ENCODE results near the gene TBC1D3G. TPM values are rescaled to one million over a fixed set of nuclear protein-coding genes. Genes with fewer than 3 reads are reported as not detected.
"Not testable (repeated sequence)": the region's sequence is repeated elsewhere in the genome, so short reads cannot be mapped to it uniquely, and the experiment has no call there.

The TBC1D3G gene
- total RNA-seq: not detected

DNA sequence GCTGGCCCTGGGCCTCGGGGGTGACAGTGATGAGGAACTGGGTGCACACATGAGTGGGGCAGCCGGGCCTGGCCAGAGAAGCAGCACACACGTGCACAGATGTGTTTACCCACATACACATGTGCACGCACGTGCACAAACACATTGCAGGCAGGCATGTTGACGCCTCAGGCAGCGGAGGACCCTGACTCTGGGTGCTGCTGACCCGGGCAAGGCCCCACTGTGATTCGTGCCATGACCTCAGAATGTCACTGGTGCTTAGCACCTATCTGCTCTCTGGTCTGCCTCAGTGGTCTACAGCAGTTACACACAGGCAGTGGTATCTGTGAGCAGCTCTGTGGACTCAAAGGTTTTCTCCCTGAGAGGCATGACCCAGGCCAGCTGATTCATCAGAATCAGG, at the start of gene TBC1D3G:
Gene TBC1D3G (plus strand): TSS at position 301 of the 400 bp plus-strand sequence. CDS start 1,528 bp downstream, outside the sequence.
- DNase-seq: not testable (repeated sequence)

DNA sequence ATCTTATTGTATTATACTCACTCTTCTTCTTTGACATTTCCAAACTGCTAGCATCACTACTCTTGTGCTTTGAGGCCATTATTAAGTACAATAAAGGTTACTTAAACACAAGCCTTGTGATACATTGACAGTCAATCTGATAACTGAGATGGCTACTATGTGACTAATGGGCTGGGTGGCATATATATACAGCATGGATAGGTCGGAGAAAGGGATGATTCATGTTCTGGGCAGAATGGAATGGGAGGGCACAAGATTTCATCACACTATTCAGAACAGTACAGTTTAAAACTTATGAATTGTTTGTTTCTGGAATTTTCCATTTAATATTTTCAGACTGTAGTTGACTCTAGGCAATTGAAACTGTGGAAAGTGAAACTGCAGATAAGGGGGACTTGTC, 40.4 kb upstream of the TBC1D3G start:
- not testable (repeated sequence) for DNase-seq

DNA sequence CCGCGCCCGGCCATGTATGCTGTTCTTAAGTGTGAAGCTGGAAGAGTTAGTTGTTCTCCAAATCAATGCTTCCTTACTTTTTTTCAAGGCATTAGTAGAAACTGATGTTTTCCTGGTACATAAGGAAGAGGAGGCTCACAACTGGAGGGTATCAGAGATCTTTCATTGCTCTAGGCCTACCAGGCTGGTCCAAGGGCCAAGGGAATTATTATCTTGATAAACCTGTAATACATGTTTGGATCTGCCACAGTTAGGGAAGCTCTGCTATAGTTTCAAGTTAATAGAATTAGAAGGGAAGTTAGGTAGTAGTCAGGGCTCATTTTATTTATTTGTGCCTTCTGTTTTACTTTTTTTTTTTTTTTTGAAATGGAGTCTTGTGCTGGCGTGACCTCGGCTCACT, 39.5 kb upstream of the TBC1D3G start:
- DNase-seq: not testable (repeated sequence)

GRCh38 chr17:36289965-36290612, 33.6 kb upstream of the TBC1D3G start:
- DNase-seq: not testable (repeated sequence)

- not testable (repeated sequence) for DNase-seq
Observed at GRCh38 chr17:36295161-36295560, 28.5 kb upstream of the TBC1D3G start.

GRCh38 chr17:36315736-36316135, 7.9 kb upstream of the TBC1D3G start:
- DNase-seq: not testable (repeated sequence)

GRCh38 chr17:36362496-36362895, 38.8 kb downstream of the TBC1D3G start:
- not testable (repeated sequence) for DNase-seq

- DNase-seq: not testable (repeated sequence)
Observed at GRCh38 chr17:36375938-36376337, 52.3 kb downstream of the TBC1D3G start.

Small RNAs within 50 kb of the gene (small RNA-seq; reads per million reads assigned to genes)
- not detected for gene RF00019 (ENCODE audit: low replicate concordance)

Other genes starting within 250 kb of the TBC1D3G start
- 7.9 TPM for gene CCL3, start 233.7 kb upstream of the TBC1D3G start, total RNA-seq
- gene CCL4, start 220.1 kb upstream of the TBC1D3G start, total RNA-seq: 7.1 TPM
- 0.39 TPM for gene TBC1D3B, start 147.2 kb upstream of the TBC1D3G start, total RNA-seq
- 3.9 TPM for gene CCL3L1, start 127.1 kb upstream of the TBC1D3G start, total RNA-seq
- 19.3 TPM for gene CCL4L2, start 112.8 kb upstream of the TBC1D3G start, total RNA-seq
- gene TBC1D3I, start 59.3 kb upstream of the TBC1D3G start, total RNA-seq: not detected
- not detected for gene TBC1D3H, start 64.6 kb downstream of the TBC1D3G start, total RNA-seq
- 24.1 TPM for gene ZNHIT3, start 162.8 kb downstream of the TBC1D3G start, total RNA-seq
- 65.1 TPM for gene MYO19, start 211.0 kb downstream of the TBC1D3G start, total RNA-seq
- 4.0 TPM for gene PIGW, start 211.1 kb downstream of the TBC1D3G start, total RNA-seq
- 66.1 TPM for gene GGNBP2, start 221.0 kb downstream of the TBC1D3G start, total RNA-seq

All from skin of body (tissue), 3 donors.